Measurements from ENCODE around the gene PHF2.

DNA sequence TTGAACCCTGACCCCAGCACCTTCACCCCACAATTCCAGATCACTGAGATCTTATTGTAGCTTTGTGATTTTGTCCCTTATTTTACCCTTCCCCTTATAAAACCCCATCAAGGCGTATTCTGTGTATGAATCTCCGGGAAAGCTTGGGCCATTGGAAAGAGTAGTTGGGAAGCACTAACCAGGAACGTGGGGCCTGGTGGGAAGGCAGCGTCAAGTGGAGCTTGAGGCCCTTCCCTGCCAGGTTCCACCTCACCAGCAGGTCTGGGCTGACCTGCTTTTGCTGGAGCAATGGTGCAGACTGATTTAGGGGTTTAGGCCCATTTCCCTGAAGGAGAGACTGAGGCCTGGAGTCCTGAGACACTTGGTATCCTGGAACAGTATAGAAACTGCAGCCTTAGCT, 9.3 kb downstream of the PHF2 start:
- TF ChIP-seq TAF1 (IDR thresholded peaks at IDR 0.05; ENCODE audit: borderline replicate concordance, low read depth, low read length) (no peak), POLR2A (IDR thresholded peaks at IDR 0.05; ENCODE audit: low read depth, low read length) (no peak), POLR2AphosphoS5 (IDR thresholded peaks at IDR 0.05; ENCODE audit: low read depth, low read length) (no peak)

Measured in GM12892 (cell line).